Diencephalon (tissue), 1 donor: ENCODE measurements around the gene UCK1. TPM values are rescaled to one million over a fixed set of nuclear protein-coding genes. Genes with fewer than 3 reads are reported as not detected.
A peak's percentile ranks its signal among the peaks of the same experiment; 100 is the strongest.

Source experiments
- small RNA-seq: library from RNA; depleted of rRNA; stranded (forward); fragments of <200 nt; gene quantifications from one replicate; pipeline ENCODE3, GENCODE V24; 2014
- total RNA-seq: library from RNA; depleted of rRNA; stranded (reverse); fragments of >200 nt; gene quantifications from one replicate; pipeline ENCODE4 v1.2.3, GENCODE V29; 2014

The UCK1 gene
- 15.5 TPM for total RNA-seq

DNA sequence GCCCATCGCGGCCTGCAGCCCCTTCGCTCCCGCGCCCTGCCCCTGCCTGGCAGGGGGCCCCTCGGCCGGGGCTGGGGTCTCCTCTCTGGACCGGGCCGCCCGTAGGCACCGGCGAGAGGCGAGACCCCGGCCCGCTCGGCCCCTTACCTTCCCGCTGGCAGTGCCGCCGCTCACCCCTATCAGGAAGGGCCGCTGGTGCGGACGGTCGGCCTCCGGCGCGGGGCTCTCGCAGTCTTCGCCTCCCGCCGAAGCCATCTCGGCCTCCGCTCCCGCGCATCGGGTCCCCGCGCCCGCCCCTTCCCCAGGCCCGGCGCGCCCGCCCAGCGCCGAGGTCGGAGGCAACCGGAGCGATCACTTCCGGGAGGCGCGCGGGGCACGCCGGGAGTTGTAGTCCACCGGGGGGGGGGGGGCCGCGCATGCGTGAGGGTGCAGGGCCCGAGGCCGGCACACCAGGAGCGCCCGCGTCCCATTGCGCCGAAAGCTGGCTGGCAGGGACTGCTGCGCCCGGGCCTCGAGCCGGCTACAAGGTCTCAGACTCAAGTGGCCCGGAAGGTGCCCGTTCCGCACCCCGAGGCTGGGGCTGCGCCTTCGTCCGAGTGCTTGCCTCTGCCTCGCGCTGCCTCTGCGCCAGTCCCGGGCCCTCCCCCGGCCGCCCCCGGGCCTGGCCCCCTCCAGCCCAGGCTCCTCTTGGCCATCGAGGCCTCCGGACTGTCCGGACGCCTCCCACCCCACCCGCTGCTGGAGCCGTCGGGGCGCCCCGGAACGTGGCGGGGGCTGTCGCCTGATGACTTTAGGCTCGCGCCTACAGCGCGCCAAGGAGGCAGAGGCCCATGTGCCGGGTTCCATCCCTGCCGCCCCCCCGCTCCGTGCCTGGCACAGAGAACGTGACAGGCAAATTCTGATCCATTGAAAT lies at the start of gene UCK1:
UCK1 (minus strand) TSS at position 344 of the 913 bp plus-strand sequence; CDS start at position 255, 89 bp downstream.

DNA sequence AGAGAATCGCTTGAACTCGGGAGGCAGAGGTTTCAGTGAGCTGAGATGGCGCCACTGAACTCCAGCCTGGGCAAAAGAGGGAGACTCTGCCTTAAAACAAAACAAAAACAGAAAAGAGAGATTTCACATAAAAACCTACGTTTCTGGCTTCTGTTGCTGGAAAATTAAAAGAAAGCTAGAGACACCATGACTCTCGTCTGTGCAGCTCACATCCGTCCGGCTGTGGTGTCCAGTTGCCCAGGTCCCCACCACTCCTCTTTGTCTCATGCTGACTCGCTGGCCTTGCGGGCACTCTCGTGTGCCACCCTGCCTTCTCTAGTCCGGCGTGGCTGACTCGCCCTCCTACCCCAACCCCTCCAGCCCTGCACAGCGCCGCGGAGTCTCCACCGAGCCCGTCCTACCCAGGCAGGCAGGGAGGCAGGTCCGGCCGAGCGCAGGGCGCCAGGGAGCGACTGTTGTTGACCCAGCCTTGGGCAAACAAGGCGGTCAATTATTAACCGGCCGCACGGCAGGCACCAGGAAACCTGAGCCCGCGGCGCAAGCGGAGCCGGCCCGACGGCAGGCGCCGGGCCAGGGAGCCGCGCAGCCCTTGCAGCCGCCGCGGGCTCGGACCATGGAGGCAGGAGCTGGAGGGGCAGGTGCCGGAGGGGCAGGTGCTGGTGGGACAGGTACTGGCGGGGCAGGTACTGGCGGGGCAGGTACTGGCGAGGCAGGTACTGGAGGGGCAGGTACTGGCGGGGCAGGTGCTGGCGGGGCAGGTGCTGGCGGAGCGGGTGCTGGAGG lies 14.1 kb upstream of the UCK1 start, which contains the start of gene PRRT1B:
PRRT1B (plus strand) TSS at position 521 of the 783 bp plus-strand sequence; CDS start at position 614, 93 bp downstream.

DNA sequence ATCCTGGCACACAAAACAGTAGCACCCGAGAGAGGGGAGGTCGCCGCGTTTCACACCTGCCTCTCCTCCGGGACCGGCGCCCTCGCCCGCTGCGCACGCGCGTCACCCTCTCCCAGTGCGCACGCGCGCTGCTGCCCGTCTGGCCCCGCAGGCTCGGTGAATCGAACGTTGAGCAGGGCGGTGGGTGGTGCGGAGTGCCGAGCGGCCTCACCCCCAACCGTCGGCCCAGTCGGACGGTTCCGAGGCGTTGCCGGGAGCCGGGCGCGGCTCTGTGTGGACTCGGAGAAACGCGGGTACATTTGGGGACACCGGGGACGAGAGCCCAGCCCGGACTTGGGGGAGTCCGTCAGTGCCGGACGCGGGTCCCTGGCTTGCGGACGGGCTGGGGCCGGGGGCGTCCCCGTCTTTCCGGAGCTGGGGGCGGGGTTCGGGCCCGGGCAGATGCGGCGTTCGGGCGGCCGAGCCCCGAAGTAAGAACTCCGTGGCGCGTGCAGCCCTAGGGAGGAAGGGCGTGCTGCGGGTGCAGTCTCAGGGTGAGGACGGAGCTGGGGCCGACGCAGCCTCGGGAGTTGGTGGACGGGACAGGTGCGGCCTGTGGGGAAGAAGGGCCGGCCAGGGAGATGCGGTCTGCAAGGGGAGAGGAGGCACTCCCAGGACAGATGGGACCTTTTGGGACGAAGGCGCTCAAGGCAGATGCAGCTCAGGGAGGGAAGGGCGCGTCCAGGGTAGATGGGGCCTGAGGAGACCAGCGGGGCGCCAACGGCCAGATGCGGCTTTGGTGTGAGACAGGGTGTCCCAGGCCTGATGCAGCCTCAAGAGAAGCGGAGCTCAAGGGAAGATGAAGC lies 28.1 kb downstream of the UCK1 start, which contains the start of gene POMT1:
POMT1 (plus strand) TSS at position 138 of the 845 bp plus-strand sequence. CDS start 1,301 bp downstream, outside the sequence.

Small RNA genes within 50 kb of the gene (small RNA-seq; reads per million reads assigned to genes)
- gene SNORD62A (0.39 reads per million, percentile 38 among the genes with 10 or more reads in this experiment), gene SNORD62B (0.10 reads per million)

Other genes starting within 250 kb of the UCK1 start
- gene PLPP7, start 241.5 kb downstream of the UCK1 start, total RNA-seq: 9.2 TPM
- gene PRRC2B, start 137.2 kb downstream of the UCK1 start, total RNA-seq: 202 TPM
- gene POMT1, start 28.3 kb downstream of the UCK1 start, total RNA-seq: 48.7 TPM
- not detected for gene PRRT1B, start 14.3 kb upstream of the UCK1 start, total RNA-seq
- 38.1 TPM for gene RAPGEF1, start 208.8 kb upstream of the UCK1 start, total RNA-seq